HG02938 (cell line): ENCODE results near the gene BCAS3.
"Not testable (repeated sequence)": the region's sequence is repeated elsewhere in the genome, so short reads cannot be mapped to it uniquely, and the experiment has no call there.

ENCODE experiments used
- ATAC-seq: cut with Tn5 transposase; IDR thresholded peaks from one replicate; pipeline ENCODE4 v1.9.1; 2021; ENCODE audit warnings: mild to moderate bottlenecking, moderate library complexity; ENCODE audit not compliant: unreplicated experiment

BCAS3 gene

GRCh38 chr17:60916043-60916442 is 238.4 kb downstream of the BCAS3 start:
- no peak for ATAC-seq

GRCh38 chr17:60920107-60920506 is 242.5 kb downstream of the BCAS3 start:
- no peak for ATAC-seq

GRCh38 chr17:60923000-60923399 is 245.3 kb downstream of the BCAS3 start:
- ATAC-seq, result no peak

GRCh38 chr17:60926466-60927183 is 249.0 kb downstream of the BCAS3 start:
- ATAC-seq, result no peak

GRCh38 chr17:60933739-60934138 is 256.1 kb downstream of the BCAS3 start:
- ATAC-seq, result no peak

- ATAC-seq, result no peak
Measured at GRCh38 chr17:60934723-60935122, 257.1 kb downstream of the BCAS3 start.

- ATAC-seq, result not testable (repeated sequence)
Measured at GRCh38 chr17:60935991-60936390, 258.3 kb downstream of the BCAS3 start.

- ATAC-seq, result no peak
Measured at GRCh38 chr17:60939318-60939717, 261.7 kb downstream of the BCAS3 start.

- ATAC-seq, result no peak
Measured at GRCh38 chr17:60941028-60941427, 263.4 kb downstream of the BCAS3 start.

- no peak for ATAC-seq
Measured at GRCh38 chr17:60941571-60941970, 263.9 kb downstream of the BCAS3 start.

GRCh38 chr17:60944751-60945150 is 267.1 kb downstream of the BCAS3 start:
- ATAC-seq, result no peak

- ATAC-seq, result no peak
Measured at GRCh38 chr17:60947100-60947499, 269.4 kb downstream of the BCAS3 start.

- ATAC-seq, result no peak
Measured at GRCh38 chr17:60947543-60947942, 269.9 kb downstream of the BCAS3 start.

- no peak for ATAC-seq
Measured at GRCh38 chr17:60952747-60953146, 275.1 kb downstream of the BCAS3 start.

- no peak for ATAC-seq
Measured at GRCh38 chr17:60959011-60959410, 281.4 kb downstream of the BCAS3 start.

- no peak for ATAC-seq
Measured at GRCh38 chr17:60959696-60960095, 282.0 kb downstream of the BCAS3 start.

- ATAC-seq, result no peak
Measured at GRCh38 chr17:60960398-60961065, 282.9 kb downstream of the BCAS3 start.

- ATAC-seq, result no peak
Measured at GRCh38 chr17:60964160-60964559, 286.5 kb downstream of the BCAS3 start.

GRCh38 chr17:60968266-60968665 is 290.6 kb downstream of the BCAS3 start:
- no peak for ATAC-seq

GRCh38 chr17:60969500-60970037 is 291.9 kb downstream of the BCAS3 start:
- ATAC-seq, result no peak

GRCh38 chr17:60970741-60971140 is 293.1 kb downstream of the BCAS3 start:
- ATAC-seq, result no peak
